HG03432 (cell line): ENCODE results near the gene MDM4.

Experiments
- ATAC-seq: cut with Tn5 transposase; IDR thresholded peaks from one replicate; pipeline ENCODE4 v1.9.1; 2021; ENCODE audit warnings: mild to moderate bottlenecking, moderate library complexity; ENCODE audit not compliant: unreplicated experiment

The MDM4 gene

GRCh38 chr1:204487256-204487615, 29.0 kb upstream of the MDM4 start:
- ATAC-seq, result no peak

- no peak for ATAC-seq
Observed at GRCh38 chr1:204491655-204492054, 24.6 kb upstream of the MDM4 start.

GRCh38 chr1:204493145-204493983, 22.8 kb upstream of the MDM4 start:
- ATAC-seq, result no peak

- ATAC-seq, result peak; percentile 32
Observed at GRCh38 chr1:204493984-204494280, 22.3 kb upstream of the MDM4 start.

GRCh38 chr1:204494281-204495077, 21.7 kb upstream of the MDM4 start, which contains the start of gene PIK3C2B:
PIK3C2B (minus strand) TSS chr1:204494805; CDS start chr1:204469802, 25,003 bp downstream.
- ATAC-seq, result peak; percentile 80

GRCh38 chr1:204495078-204495753, 21.0 kb upstream of the MDM4 start:
- ATAC-seq, result peak; percentile 35

GRCh38 chr1:204495777-204496176, 20.4 kb upstream of the MDM4 start:
- ATAC-seq, result no peak

GRCh38 chr1:204498981-204499380, 17.2 kb upstream of the MDM4 start:
- ATAC-seq, result no peak

- no peak for ATAC-seq
Observed at GRCh38 chr1:204499511-204500468, 16.4 kb upstream of the MDM4 start.

- ATAC-seq, result no peak
Observed at GRCh38 chr1:204502241-204502640, 14.0 kb upstream of the MDM4 start.

- no peak for ATAC-seq
Observed at GRCh38 chr1:204503122-204503912, 12.9 kb upstream of the MDM4 start.

- no peak for ATAC-seq
Observed at GRCh38 chr1:204503913-204504519, 12.2 kb upstream of the MDM4 start.

GRCh38 chr1:204505674-204506200, 10.5 kb upstream of the MDM4 start:
- no peak for ATAC-seq

- peak; percentile 75 for ATAC-seq
Observed at GRCh38 chr1:204506201-204506968, 9.8 kb upstream of the MDM4 start.

- peak; percentile 67 for ATAC-seq
Observed at GRCh38 chr1:204506969-204507316, 9.3 kb upstream of the MDM4 start.

GRCh38 chr1:204507317-204508105, 8.7 kb upstream of the MDM4 start:
- peak; percentile 15 for ATAC-seq

GRCh38 chr1:204509186-204509635, 7.0 kb upstream of the MDM4 start:
- ATAC-seq, result no peak
